ENCODE data around the gene NPR3. TPM values are rescaled to one million over a fixed set of nuclear protein-coding genes. Genes with fewer than 3 reads are reported as not detected.

NPR3 gene
- total and polyA plus RNA-seq, 2 of the 8 experiments (the other 6 are each of a cell fraction or from before 2014, with no cell fraction given) = not detected

DNA sequence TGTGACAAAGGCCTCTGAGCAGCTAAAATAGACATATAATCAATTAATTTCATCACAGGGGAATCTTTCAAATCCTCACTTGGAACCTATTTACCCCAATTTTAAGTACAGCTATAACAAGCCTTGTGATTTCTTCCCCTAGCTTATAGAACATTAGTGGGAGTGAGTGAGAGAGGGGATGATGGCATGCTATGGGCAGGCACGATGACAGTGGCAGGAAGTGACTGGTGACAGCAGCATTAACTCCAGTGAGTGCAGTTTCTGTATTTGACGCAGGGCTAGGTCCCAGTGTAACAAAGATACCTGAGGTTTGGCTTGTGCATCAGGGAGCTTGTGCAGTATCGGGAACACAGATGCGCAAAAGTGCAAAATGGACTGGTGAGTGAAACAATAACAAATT lies 54.1 kb downstream of the NPR3 start:
- H3K4me3 ChIP-seq (ENCODE audit: extremely low read depth in 1 of 4, insufficient read depth in 2 of 4, low read depth in 3 of 4, low read length in 4 of 4) = no peak overlapping the region
- H3K14ac ChIP-seq (ENCODE audit: insufficient read length) = no peak overlapping the region
- no peak for DNase-seq (ENCODE audit: low read depth in 1 of 2, low spot score in 2 of 2)
- H3K23me2 ChIP-seq (ENCODE audit: low read depth, low read length) = no peaks in the 10 kb centered on the region
- H3K9me3 ChIP-seq (ENCODE audit: insufficient read depth in 2 of 2, low read depth in 1 of 2, low read length in 1 of 2) = no peaks in the 10 kb centered on the region
- POLR2A ChIA-PET (ENCODE audit: partially characterized antibody) = no interaction called here
- no peaks in the 10 kb centered on the region for H3K36me3 ChIP-seq (ENCODE audit: control insufficient read depth in 2 of 4, insufficient read depth in 4 of 4, low read length in 3 of 4)
- no peak overlapping the region for H2BK5ac ChIP-seq (ENCODE audit: low read depth, low read length)
- TF ChIP-seq GABPA (IDR thresholded peaks at IDR 0.05; ENCODE audit: borderline replicate concordance, insufficient read depth, low read length) = no peak
- no peak for TF ChIP-seq KDM4A (IDR thresholded peaks at IDR 0.05; ENCODE audit: low read depth, low read length, severe bottlenecking)
- no peak for TF ChIP-seq CBX8 (IDR thresholded peaks at IDR 0.05; ENCODE audit: borderline replicate concordance, low read depth, low read length)
- no peak for TF ChIP-seq PHF8 (conservative IDR thresholded peaks at IDR 0.05; ENCODE audit: low read depth, low read length)
- no peak for TF ChIP-seq POU5F1 (IDR thresholded peaks at IDR 0.05; ENCODE audit: low read depth, low read length)
- no peak for TF ChIP-seq BCL11A (IDR thresholded peaks at IDR 0.05; ENCODE audit: low read depth in 2 of 2, low read length in 2 of 2)
- no peak for TF ChIP-seq JUND (IDR thresholded peaks at IDR 0.05; ENCODE audit: low read length)
- no peaks in the 10 kb centered on the region for H3K79me2 ChIP-seq (ENCODE audit: control insufficient read depth in 1 of 2, insufficient read depth in 2 of 2, low read length in 2 of 2)
- H4K8ac ChIP-seq (ENCODE audit: extremely low read depth, insufficient read depth, low read length) = no peak overlapping the region
- no peaks in the 10 kb centered on the region for H3K79me1 ChIP-seq (ENCODE audit: low read depth, low read length)
- 92% methylated on average over 4 of the region's 4 CpGs; no CpG with 5 or more reads in 1 of the 2 experiments for WGBS, 2 experiments (ENCODE audit: extremely low coverage in 1 of 2, insufficient coverage in 1 of 2, insufficient read length in 1 of 2, insufficient replicate concordance in 2 of 2, low coverage in 1 of 2, low lambda C conversion rate in 2 of 2, missing lambda C conversion rate in 1 of 2)
- H4K91ac ChIP-seq (replicated peaks; ENCODE audit: insufficient read length, low read length) = no peak overlapping the region
- no peaks in the 10 kb centered on the region for H3K27me3 ChIP-seq (replicated peaks in 1 of 4; ENCODE audit: control insufficient read depth in 3 of 4, extremely low read depth in 1 of 4, insufficient read depth in 3 of 4, low read length in 3 of 4)
- H3K4ac ChIP-seq (replicated peaks; ENCODE audit: insufficient read length, low read depth, low read length) = no peak overlapping the region
- H2BK12ac ChIP-seq (ENCODE audit: low read depth, low read length) = no peak overlapping the region
- H3K23ac ChIP-seq (ENCODE audit: insufficient read length) = no peak overlapping the region
- H3K9ac ChIP-seq (replicated peaks in 1 of 4; ENCODE audit: extremely low read depth in 1 of 4, low read depth in 3 of 4, low read length in 3 of 4) = no peak overlapping the region
- no peak overlapping the region for H3K27ac ChIP-seq (ENCODE audit: low read depth, low read length)
- no peak overlapping the region for H3K18ac ChIP-seq (ENCODE audit: extremely low read depth, low read length)
- no peak overlapping the region for H2BK120ac ChIP-seq (replicated peaks; ENCODE audit: low read depth, low read length)
- no peak overlapping the region for H2AFZ ChIP-seq (ENCODE audit: low read length)
- no peak overlapping the region for H3K56ac ChIP-seq (replicated peaks; ENCODE audit: insufficient read length, low read depth, low read length)
- H2BK20ac ChIP-seq (ENCODE audit: low read length) = no peak overlapping the region
- no peak overlapping the region for H4K5ac ChIP-seq (ENCODE audit: insufficient read length, low read depth, low read length)
- H4K20me1 ChIP-seq (replicated peaks in 1 of 2; ENCODE audit: control insufficient read depth in 1 of 2, insufficient read depth in 2 of 2, low read length in 2 of 2) = no peaks in the 10 kb centered on the region
- no peak overlapping the region for H2AK5ac ChIP-seq (ENCODE audit: low read depth, low read length)
- H2BK15ac ChIP-seq (ENCODE audit: low read length) = no peak overlapping the region
- no peak overlapping the region for H3K4me2 ChIP-seq (ENCODE audit: insufficient read depth in 1 of 2, low read depth in 2 of 2, low read length in 2 of 2)
- no peak for FAIRE-seq
- CTCF ChIA-PET (ENCODE audit: partially characterized antibody) = interaction anchor here (0.6 to 1.0 kb wide), 3 partner anchors 10 to 52 kb away, joined by 3 read pairs; no protein-coding TSS in a partner anchor
- H3K4me1 ChIP-seq (replicated peaks in 1 of 4; ENCODE audit: control insufficient read depth in 3 of 4, insufficient read depth in 4 of 4, low read length in 3 of 4) = peaks cover 0 to 3% (median under 1%) of the 10 kb centered on the region in 4 experiments; a peak in 2 of 7 replicates

Data from H1 (cell line).